GM12878 (cell line): ENCODE measurements around the gene OR7A10.

Experiments
- EP300 ChIP-seq, 2 experiments: fragments of 150-350 bp in 1 of 2; IDR thresholded peaks; 2 replicates each; pipeline ENCODE4 v1.6.1; 2011 to 2012; ENCODE audit warnings: low read depth in 2 of 2, low read length in 2 of 2, borderline replicate concordance in 1 of 2, improper control_type of control experiment in 1 of 2, inconsistent platforms in 1 of 2; ENCODE audit not compliant: control insufficient read depth in 1 of 2
- EZH2 ChIP-seq: IDR thresholded peaks from 2 replicates; pipeline ENCODE4 v1.6.1; 2012; ENCODE audit warnings: low read depth, mild to moderate bottlenecking, control low read depth, inconsistent platforms, low read length, borderline replicate concordance; ENCODE audit not compliant: control insufficient read depth
- HCFC1 ChIP-seq: fragments of 150-350 bp; IDR thresholded peaks from 2 replicates; pipeline ENCODE4 v1.6.1; 2014; ENCODE audit warnings: low read length
- NFXL1 ChIP-seq: fragments of 450-650 bp; IDR thresholded peaks from 2 replicates; pipeline ENCODE4 v1.6.1; 2017; ENCODE audit warnings: antibody characterized with exemption, mild to moderate bottlenecking, borderline replicate concordance
- NKRF ChIP-seq: fragments of 450-650 bp; conservative IDR thresholded peaks from 2 replicates; pipeline ENCODE4 v1.6.1; 2017; ENCODE audit warnings: mild to moderate bottlenecking, moderate library complexity
- POLR2A ChIP-seq: IDR thresholded peaks from 2 replicates; pipeline ENCODE4 v1.6.1; 2011; ENCODE audit warnings: low read depth, mild to moderate bottlenecking, low read length
- POLR2AphosphoS5 ChIP-seq: IDR thresholded peaks from 2 replicates; pipeline ENCODE4 v1.6.1; 2011; ENCODE audit warnings: mild to moderate bottlenecking, low read length, inconsistent platforms
- SIN3A ChIP-seq: IDR thresholded peaks from 2 replicates; pipeline ENCODE4 v1.6.1; 2012; ENCODE audit warnings: low read depth, low read length, improper control_type of control experiment
- SIX5 ChIP-seq: IDR thresholded peaks from 2 replicates; pipeline ENCODE4 v1.6.1; 2011; ENCODE audit warnings: mild to moderate bottlenecking, low read depth, low read length, moderate library complexity; ENCODE audit not compliant: severe bottlenecking
- YY1 ChIP-seq: IDR thresholded peaks from 2 replicates; pipeline ENCODE4 v1.6.1; 2011; ENCODE audit warnings: low read depth, mild to moderate bottlenecking, low read length
- ZNF384 ChIP-seq: IDR thresholded peaks from 2 replicates; pipeline ENCODE4 v1.6.1; 2012; ENCODE audit warnings: low read depth, mild to moderate bottlenecking, low read length, improper control_type of control experiment, borderline replicate concordance
- TF ChIP-seq, protein P1 (sequence below): fragments of 450-650 bp; formaldehyde crosslinking; IDR thresholded peaks from 2 replicates; pipeline ENCODE4 v1.4.0; 2020; ENCODE audit warnings: mild to moderate bottlenecking, moderate library complexity

DNA sequence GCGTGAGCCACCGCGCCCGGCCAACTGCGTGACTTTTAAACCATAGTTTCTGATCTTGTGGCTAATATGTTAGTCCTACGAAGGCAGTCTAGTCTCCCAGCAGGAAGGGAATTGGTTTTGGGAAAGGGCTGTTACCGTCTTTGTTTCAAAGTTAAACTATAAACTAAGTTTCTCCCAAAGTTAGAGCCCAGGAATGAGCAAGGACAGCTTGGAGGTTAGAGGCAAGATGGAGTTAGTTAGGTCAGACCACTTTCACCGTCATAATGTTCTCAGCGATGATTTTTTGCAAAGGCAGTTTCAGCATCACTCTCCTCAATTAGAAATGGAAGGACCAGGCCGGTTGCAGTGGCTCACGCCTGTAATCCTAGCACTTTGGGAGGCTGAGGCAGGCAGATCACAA lies 52.7 kb downstream of the OR7A10 start:
- TF ChIP-seq POLR2A (no peak), YY1 (no peak), POLR2AphosphoS5 (no peak), SIN3A (no peak), ZNF384 (no peak), SIX5 (no peak), EP300 (IDR thresholded peaks at IDR 0.05; ENCODE audit: borderline replicate concordance in 1 of 2, control insufficient read depth in 1 of 2, low read depth in 2 of 2, low read length in 2 of 2) (no peak), HCFC1 (no peak), NKRF (no peak), EZH2 (no peak), NFXL1 (no peak)
- TF ChIP-seq, protein P1, sequence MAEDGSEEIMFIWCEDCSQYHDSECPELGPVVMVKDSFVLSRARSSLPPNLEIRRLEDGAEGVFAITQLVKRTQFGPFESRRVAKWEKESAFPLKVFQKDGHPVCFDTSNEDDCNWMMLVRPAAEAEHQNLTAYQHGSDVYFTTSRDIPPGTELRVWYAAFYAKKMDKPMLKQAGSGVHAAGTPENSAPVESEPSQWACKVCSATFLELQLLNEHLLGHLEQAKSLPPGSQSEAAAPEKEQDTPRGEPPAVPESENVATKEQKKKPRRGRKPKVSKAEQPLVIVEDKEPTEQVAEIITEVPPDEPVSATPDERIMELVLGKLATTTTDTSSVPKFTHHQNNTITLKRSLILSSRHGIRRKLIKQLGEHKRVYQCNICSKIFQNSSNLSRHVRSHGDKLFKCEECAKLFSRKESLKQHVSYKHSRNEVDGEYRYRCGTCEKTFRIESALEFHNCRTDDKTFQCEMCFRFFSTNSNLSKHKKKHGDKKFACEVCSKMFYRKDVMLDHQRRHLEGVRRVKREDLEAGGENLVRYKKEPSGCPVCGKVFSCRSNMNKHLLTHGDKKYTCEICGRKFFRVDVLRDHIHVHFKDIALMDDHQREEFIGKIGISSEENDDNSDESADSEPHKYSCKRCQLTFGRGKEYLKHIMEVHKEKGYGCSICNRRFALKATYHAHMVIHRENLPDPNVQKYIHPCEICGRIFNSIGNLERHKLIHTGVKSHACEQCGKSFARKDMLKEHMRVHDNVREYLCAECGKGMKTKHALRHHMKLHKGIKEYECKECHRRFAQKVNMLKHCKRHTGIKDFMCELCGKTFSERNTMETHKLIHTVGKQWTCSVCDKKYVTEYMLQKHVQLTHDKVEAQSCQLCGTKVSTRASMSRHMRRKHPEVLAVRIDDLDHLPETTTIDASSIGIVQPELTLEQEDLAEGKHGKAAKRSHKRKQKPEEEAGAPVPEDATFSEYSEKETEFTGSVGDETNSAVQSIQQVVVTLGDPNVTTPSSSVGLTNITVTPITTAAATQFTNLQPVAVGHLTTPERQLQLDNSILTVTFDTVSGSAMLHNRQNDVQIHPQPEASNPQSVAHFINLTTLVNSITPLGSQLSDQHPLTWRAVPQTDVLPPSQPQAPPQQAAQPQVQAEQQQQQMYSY (CRISPR knock-in tag): no peak
